GM12892 (cell line): ENCODE measurements around the gene ITGB4.

ENCODE experiments used
- POLR2A ChIP-seq: IDR thresholded peaks from 2 replicates; pipeline ENCODE4 v1.6.1; 2011; ENCODE audit warnings: low read depth, low read length, control low read depth
- POLR2AphosphoS5 ChIP-seq: IDR thresholded peaks from 2 replicates; pipeline ENCODE4 v1.6.1; 2011; ENCODE audit warnings: low read depth, low read length, control low read depth
- TAF1 ChIP-seq: IDR thresholded peaks from 2 replicates; pipeline ENCODE4 v1.6.1; 2011; ENCODE audit warnings: low read depth, mild to moderate bottlenecking, control low read depth, low read length, borderline replicate concordance

DNA sequence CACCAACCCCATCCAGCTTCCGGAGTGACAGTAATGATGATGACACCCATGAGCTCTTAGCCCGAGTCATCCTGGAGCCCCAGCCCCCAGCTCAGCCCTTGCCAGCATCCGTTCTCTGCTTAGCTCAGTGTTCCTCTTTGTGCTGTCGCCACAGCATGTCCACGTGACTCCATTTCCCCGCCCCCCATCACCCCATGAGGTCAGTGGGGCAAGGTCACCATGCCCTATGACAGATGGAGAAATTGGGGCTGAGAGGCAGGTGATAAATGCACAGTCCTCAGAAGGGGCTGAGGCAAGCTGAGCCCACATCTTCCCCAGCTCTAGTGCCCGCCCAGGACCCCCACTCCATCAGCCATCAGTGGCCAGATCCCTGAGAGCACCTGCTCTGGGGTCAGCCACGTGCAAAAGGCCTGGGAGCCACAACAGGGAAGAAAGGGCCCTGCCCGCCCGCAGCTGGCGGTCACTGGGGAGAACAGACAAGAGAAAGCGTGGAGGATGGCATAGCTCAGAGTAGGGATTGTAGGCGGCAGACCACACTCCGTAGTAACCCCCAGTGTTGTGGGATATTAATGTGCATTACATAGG, 17.1 kb downstream of the ITGB4 start:
- TF ChIP-seq POLR2A: no peak
- no peak for TF ChIP-seq POLR2AphosphoS5
- TF ChIP-seq TAF1: no peak
